GM19467 (cell line): ENCODE data around the gene FCRL4.
A peak's percentile ranks its signal among the peaks of the same experiment; 100 is the strongest.
"Not testable (repeated sequence)": the region's sequence is repeated elsewhere in the genome, so short reads cannot be mapped to it uniquely, and the experiment has no call there.

Source experiments
- ATAC-seq: cut with Tn5 transposase; IDR thresholded peaks from one replicate; pipeline ENCODE4 v1.9.1; 2021; ENCODE audit warnings: mild to moderate bottlenecking, moderate library complexity; ENCODE audit not compliant: unreplicated experiment

The FCRL4 gene

DNA sequence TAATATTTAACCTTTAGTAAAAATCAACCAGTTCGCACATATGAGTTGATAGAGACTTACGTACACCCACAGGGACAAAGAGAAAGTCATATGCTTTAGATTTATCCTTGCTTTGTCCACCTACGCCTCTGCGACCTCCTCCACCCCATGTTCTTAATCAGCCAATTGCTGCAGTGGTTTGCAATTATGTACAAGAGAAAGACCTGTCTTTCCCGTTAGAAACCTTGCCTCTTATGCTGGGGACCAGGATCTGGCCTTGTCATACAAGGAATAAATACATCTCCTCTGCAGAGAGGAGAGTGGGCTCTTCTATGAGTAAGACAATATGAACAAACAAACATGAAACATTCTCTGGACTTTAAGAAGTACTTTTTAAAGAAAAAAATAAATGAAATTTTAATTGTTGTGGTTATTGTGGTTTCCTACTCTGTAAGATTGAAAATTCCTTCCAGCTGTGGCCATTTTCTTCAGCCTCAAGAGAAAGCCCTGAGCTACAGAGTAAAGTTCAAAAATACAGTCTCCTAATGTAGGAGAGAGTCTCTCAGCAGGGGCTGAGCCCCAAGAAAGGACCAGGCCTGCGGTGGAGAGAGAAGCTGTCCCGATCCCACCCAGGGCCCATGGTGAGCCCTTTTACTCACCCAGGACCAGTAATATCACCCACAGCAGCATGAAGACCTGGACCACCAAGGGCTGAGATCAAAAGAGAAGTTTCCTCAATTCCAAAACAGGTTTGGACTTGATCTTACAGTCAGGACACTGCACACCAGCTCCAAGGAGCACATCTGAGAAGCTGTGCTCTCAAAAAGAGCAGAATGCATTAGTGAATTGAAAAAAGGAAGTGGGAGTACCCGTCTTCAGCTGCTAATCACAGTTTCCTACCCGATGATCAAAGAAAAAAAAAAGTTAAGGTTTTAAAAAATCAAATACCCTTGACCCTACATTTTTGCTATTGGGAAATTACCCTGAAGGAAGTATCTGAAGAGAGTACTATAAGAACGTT is 45.9 kb downstream of the FCRL4 start, which contains the start of gene FCRL5:
Gene FCRL5 (minus strand): TSS at position 822 of the 1,000 bp plus-strand sequence. CDS start 153 bp downstream, at position 669.
- no peak for ATAC-seq

DNA sequence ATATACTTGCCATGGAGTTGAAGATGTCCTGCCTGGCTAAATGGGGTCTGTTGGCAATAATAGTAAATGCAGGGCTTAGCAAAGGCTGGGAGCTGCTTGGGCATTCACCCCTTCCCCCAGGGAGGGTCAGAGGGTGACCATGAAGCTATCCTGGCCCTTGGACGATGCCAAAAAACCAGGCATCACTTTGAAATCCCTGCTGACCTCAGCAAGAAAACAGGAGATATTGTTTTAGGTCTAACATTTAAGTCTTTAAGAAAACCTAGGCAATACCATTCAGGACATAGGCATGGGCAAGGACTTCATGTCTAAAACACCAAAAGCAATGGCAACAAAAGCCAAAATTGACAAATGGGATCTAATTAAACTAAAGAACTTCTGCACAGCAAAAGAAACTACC is 49.8 kb downstream of the FCRL4 start:
- not testable (repeated sequence) for ATAC-seq

DNA sequence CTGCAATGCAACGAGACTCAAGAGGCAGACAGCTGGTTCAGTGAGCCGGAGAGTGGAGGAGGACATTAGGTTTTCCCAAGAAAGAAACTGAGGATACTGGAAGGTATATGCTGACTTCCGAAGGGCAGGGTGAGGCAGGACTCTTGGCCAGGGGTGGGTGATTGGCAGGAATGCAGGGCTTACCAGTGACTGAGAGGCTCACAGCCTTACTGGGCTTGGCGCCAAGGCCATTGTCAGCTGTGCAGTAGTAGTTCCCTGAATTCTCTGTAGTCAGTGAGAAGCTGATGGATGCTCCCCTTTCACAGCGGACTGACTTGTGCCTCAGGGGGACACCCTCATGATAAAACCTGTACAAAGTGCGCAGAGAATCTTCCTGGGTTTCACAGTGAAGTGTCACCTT is 55.2 kb downstream of the FCRL4 start:
- no peak for ATAC-seq

DNA sequence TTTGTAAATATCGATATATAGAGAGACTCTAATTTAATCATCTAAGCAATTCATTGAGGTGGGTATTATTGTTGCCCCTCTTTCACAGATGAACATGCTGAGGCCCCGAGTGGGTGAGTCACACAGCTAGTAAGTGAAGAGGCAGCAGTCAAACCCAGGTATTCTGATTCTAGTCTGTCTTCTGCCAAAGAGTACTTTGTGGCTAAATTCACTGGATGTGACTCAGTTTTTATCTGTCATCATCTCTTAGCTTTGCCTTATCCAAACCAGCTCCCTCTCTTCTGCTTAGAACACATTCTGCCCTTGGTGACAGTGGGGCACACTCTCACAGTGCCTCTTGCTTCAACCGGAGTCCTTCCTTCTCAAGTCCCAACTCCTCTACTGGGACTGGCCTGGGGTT is 57.0 kb downstream of the FCRL4 start:
- no peak for ATAC-seq

DNA sequence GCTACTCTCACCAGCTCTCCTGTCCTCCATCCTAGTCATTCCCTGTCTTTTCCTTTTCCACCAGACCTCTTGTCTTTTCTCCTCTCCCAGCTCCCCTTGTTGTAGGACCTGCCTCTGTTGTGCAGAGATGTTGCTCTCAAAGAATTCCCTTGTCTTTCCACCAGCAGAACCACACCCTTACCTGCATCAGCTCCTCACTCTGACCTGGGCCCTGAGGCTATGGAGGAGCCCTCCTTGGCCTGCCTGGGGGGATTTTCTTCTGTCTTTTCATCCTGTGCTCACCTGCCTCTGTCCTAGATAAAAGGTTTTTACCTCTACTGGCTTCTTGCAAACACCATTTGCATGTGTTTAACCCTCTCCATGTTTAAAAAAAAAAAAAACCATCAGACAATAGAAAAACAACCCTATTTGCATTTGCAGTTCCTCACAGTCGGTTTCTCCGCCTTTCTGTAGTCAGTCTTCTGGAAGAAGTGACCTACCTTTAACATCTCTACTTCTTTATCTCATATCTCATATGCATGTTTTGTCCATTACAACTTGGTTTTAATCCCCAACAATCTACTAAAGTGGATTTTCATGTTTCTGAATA is 57.6 kb downstream of the FCRL4 start:
- ATAC-seq = no peak

DNA sequence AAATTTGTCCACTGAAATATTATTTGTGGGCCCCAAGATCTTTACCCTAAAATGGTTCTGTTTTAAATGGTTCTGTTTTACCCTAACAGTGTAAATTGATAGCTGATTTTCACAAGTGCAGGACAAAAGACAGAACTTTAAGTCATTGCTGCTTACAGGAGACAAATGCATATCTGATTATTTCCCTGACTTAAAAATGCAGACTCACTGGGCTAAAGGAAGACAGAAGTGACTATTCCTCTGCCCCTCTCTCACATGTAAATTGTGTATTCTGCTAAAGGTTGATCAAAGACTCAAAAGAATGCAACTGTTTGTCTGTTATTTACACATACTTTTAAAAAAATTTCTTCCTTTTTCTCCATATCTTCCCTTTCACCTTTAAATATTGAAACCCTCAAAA is 58.3 kb downstream of the FCRL4 start:
- ATAC-seq = no peak

DNA sequence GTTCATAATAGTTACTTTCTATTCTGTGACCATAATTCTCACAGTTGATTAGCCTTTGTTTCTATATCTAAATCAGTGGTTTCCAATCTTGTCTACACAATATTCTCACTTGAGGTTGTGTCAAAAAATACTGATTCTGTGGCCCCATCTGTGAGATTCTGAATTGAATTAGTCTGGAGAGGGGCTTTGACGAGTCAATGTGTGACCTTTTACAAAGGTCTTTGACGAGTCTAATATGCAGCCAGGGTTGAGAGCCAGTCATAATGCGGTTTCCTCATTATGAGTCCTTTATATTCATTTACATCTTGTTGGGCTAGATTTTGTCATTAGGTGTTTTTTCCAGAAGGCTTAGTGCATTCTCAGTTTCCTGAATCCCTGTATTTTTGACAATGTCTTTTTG is 65.3 kb downstream of the FCRL4 start:
- ATAC-seq = no peak

DNA sequence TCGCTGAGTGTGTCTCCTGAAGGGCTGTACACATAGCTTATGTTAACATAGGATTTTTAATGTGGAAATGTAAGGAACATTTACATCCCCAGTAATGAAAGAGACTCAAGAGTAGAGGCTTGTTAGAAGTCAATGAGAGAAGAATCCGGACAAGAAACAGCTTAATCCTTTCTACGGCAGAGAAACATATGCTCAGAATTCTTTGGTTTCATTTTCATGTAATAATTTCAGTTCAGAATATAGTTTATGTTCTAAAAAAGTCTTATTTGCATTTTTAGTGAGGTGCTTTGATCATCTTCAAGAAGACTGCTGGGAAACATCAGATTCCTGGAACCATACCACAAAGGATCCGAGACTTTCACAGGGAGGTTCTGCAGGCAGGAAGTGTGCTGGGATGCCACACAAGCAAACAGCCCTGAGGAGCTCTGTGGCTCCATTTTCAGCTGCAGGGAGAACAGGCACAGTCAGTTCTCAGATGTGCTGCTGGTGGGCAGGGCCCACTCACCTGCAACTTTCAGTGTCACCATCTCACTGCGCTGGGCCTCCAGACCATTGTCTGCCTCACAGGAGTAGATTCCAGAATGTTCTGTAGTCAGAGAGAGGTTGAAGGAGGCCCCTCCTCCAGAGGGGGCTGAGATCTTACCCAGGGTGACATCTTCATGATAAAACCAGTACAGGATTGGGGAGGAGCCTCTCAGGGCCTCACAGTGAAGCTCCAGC is 74.0 kb downstream of the FCRL4 start:
- peak; percentile 67 for ATAC-seq
